Uterus (tissue), 4 donors: Measurements from ENCODE around the gene PLIN4. TPM values are rescaled to one million over a fixed set of nuclear protein-coding genes. Genes with fewer than 3 reads are reported as not detected.
"Not testable (repeated sequence)": the region's sequence is repeated elsewhere in the genome, so short reads cannot be mapped to it uniquely, and the experiment has no call there.

Experiments used
- DNase-seq, 2 donors: peaks; one replicate each; pipeline ENCODE4 v3.0.0-alpha.2; 2019 to 2020
- H3K27ac ChIP-seq, 2 donors: fragments of 200-600 bp; sonication (generic); 1 replicate in 1 of 2; 2 replicates in 1 of 2; pipeline ENCODE4 v1.5.1; 2016 to 2018
- H3K27me3 ChIP-seq, 2 donors: fragments of 200-600 bp; sonication (generic); one replicate each; pipeline ENCODE4 v1.5.1; 2018 to 2019; ENCODE audit warnings: control low read depth in 1 of 2
- H3K36me3 ChIP-seq, 2 donors: fragments of 200-600 bp; sonication (generic); one replicate each; pipeline ENCODE4 v1.5.1; 2019; ENCODE audit warnings: control low read depth in 1 of 2
- H3K4me1 ChIP-seq, 2 donors: fragments of 200-600 bp; sonication (generic); one replicate each; pipeline ENCODE4 v1.5.1; 2018 to 2019; ENCODE audit warnings: control low read depth in 1 of 2
- H3K4me3 ChIP-seq, 2 donors: fragments of 200-600 bp; sonication (generic); 1 replicate in 1 of 2; 2 replicates in 1 of 2; pipeline ENCODE4 v1.5.1; 2018 to 2019; ENCODE audit warnings: mild to moderate bottlenecking in 1 of 2
- H3K9me3 ChIP-seq, 2 donors: fragments of 200-600 bp; sonication (generic); one replicate each; pipeline ENCODE4 v1.5.1; 2019; ENCODE audit warnings: control low read depth in 1 of 2
- POLR2A ChIP-seq, 2 donors: fragments of 450-650 bp; IDR thresholded peaks; one replicate each; pipeline ENCODE4 v1.6.1; 2016; ENCODE audit warnings: antibody characterized with exemption in 2 of 2, mild to moderate bottlenecking in 1 of 2, moderate library complexity in 1 of 2
- intact Hi-C: fragments of 100-400 bp; cut with DNase I; formaldehyde crosslinking; loops from one replicate; pipeline ENCODE4 v1.15.1; 2023; ENCODE audit warnings: low total_unique reads
- total RNA-seq, 4 donors: library from RNA; depleted of rRNA in 3 of 4; stranded (reverse); fragments of >200 nt in 3 of 4; gene quantifications; one replicate each; pipeline versions ENCODE4 v1.1.0 to v1.2.4, GENCODE V29; 2014 to 2023
- TF ChIP-seq, protein P1 (sequence below), 4 experiments: fragments of 200-600 bp in 2 of 4; fragments of 450-650 bp in 2 of 4; sonication (generic) in 2 of 4; IDR thresholded peaks; one replicate each; pipeline ENCODE4 v1.5.1; 2016 to 2019; ENCODE audit warnings: antibody characterized with exemption in 4 of 4, mild to moderate bottlenecking in 2 of 4, moderate library complexity in 1 of 4
- donor health status: DM: yes; HTN: yes; CAD: no.

The PLIN4 gene
- 10 to 100 TPM in 3 of 4 donors, 1 to 10 TPM in 1; 7.9 to 78.3 (median 16.2) TPM for total RNA-seq

DNA sequence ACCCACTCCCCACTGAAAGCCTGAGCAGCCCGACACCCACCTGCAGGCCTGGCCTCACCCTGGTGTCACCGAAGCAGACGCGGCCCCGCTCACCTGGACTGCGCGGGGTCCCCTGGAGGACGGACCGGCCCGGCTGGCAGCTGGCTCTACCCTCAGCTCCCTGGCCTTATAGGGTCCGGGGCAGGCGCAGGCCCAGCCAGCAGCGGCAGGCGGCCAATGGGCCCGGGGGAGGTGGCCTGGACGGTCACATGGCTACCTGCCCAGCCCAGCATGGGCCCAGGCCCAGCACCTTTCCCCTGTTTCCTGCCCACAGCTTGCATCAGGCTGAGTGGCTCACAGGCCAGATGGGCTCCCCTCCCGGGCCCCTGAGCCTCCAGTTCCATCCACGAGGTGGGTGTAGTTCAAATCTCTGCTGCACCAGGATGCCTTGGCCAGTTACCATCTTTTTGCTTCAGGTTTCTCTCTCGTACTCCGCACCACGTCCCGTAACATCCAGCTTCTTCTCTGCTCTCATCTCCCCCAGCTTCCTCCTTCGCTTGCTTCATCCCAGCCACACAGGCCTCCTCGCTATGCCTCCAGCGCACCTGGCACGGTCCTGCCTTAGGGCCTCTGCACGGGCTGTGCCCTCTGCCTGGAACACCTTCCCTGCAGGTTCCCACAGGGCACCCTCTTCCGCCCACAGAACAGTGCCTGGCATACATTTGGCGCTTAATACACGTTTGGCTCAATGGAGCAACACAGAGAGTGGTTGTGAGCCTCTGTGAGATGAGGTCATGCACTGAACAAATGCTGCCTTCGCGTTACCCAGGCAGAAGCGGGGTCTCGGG is at the start of gene PLIN4:
PLIN4 (minus strand) TSS at position 142 of the 827 bp plus-strand sequence. CDS start 214 bp downstream, outside the sequence.
- TF ChIP-seq POLR2A (IDR thresholded peaks at IDR 0.05), result peak; percentile 20 to 80
- TF ChIP-seq, protein P1, sequence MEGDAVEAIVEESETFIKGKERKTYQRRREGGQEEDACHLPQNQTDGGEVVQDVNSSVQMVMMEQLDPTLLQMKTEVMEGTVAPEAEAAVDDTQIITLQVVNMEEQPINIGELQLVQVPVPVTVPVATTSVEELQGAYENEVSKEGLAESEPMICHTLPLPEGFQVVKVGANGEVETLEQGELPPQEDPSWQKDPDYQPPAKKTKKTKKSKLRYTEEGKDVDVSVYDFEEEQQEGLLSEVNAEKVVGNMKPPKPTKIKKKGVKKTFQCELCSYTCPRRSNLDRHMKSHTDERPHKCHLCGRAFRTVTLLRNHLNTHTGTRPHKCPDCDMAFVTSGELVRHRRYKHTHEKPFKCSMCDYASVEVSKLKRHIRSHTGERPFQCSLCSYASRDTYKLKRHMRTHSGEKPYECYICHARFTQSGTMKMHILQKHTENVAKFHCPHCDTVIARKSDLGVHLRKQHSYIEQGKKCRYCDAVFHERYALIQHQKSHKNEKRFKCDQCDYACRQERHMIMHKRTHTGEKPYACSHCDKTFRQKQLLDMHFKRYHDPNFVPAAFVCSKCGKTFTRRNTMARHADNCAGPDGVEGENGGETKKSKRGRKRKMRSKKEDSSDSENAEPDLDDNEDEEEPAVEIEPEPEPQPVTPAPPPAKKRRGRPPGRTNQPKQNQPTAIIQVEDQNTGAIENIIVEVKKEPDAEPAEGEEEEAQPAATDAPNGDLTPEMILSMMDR (IDR thresholded peaks at IDR 0.05), result peak in 1 of 4 experiments; percentile 11
- intact Hi-C loops, result no loop called here
- Histone ChIP-seq H3K4me1 (peaks cover 0 to 14% of the 10 kb centered on the region in 2 donors), H3K9me3 (no peaks in the 10 kb centered on the region), H3K4me3 (peak within 1 kb of the TSS; percentile 37 to 49), H3K27me3 (no peaks in the 10 kb centered on the region), H3K27ac (peak within 1 kb of the TSS; percentile 85 to 92), H3K36me3 (no peaks in the 10 kb centered on the region)
- peak; percentile 89 to 91 for DNase-seq

- TF ChIP-seq POLR2A (IDR thresholded peaks at IDR 0.05), result no peak
- TF ChIP-seq, protein P1 (IDR thresholded peaks at IDR 0.05), result peak in 3 of 4 experiments; percentile 36 to 50 (median 49)
- no peak for DNase-seq
- H3K9me3 ChIP-seq, result no peaks in the 10 kb centered on the region
- intact Hi-C loops, result no loop called here
- H3K36me3 ChIP-seq, result no peaks in the 10 kb centered on the region
- H3K4me3 ChIP-seq, result no peak overlapping the region
- H3K27ac ChIP-seq, result no peak overlapping the region
- H3K4me1 ChIP-seq, result no peaks in the 10 kb centered on the region
- no peaks in the 10 kb centered on the region for H3K27me3 ChIP-seq
Observed at GRCh38 chr19:4567584-4568071, 49.3 kb upstream of the PLIN4 start.

GRCh38 chr19:4566402-4567051 is 48.2 kb upstream of the PLIN4 start:
- Histone ChIP-seq H3K4me3 (no peak overlapping the region), H3K36me3 (no peaks in the 10 kb centered on the region), H3K27ac (no peak overlapping the region), H3K27me3 (no peaks in the 10 kb centered on the region), H3K9me3 (no peaks in the 10 kb centered on the region), H3K4me1 (no peaks in the 10 kb centered on the region)
- intact Hi-C loops, result no loop called here
- no peak for DNase-seq
- TF ChIP-seq, protein P1 (IDR thresholded peaks at IDR 0.05), result no peak
- no peak for TF ChIP-seq POLR2A (IDR thresholded peaks at IDR 0.05)

DNA sequence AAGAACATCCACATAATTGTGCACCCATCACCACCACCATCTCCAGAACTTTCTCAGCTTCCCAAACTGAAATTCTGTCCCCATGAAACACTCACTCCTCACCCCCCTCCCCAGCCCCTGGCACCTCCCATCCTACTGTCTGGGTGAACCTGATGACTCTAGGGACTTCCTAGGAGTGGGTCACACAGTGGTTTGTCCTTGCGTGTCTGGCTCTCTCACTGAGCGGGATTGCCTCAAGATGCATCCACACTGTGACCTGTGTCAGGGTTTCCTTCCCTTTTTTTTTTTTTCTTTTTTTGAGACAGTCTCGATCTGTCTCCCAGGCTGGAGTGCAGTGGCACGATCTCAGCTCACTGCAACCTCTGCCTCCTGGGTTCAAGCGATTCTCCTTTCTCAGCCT is 45.3 kb upstream of the PLIN4 start:
- DNase-seq, H3K9me3 ChIP-seq, H3K4me3 ChIP-seq, H3K4me1 ChIP-seq, H3K27me3 ChIP-seq, H3K36me3 ChIP-seq, H3K27ac ChIP-seq, intact Hi-C loops: not testable (repeated sequence)

DNA sequence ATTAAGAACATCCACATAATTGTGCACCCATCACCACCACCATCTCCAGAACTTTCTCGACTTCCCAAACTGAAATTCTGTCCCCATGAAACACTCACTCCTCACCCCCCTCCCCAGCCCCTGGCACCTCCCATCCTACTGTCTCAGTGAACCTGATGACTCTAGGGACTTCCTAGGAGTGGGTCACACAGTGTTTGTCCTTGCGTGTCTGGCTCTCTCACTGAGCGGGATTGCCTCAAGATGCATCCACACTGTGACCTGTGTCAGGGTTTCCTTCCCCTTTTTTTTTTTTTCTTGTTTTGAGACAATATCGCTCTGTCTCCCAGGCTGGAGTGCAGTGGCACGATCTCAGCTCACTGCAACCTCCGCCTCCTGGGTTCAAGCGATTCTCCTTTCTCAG is 43.8 kb upstream of the PLIN4 start:
- H3K27me3 ChIP-seq, DNase-seq, H3K27ac ChIP-seq, H3K4me1 ChIP-seq, intact Hi-C loops, H3K36me3 ChIP-seq, H3K4me3 ChIP-seq, H3K9me3 ChIP-seq: not testable (repeated sequence)

DNA sequence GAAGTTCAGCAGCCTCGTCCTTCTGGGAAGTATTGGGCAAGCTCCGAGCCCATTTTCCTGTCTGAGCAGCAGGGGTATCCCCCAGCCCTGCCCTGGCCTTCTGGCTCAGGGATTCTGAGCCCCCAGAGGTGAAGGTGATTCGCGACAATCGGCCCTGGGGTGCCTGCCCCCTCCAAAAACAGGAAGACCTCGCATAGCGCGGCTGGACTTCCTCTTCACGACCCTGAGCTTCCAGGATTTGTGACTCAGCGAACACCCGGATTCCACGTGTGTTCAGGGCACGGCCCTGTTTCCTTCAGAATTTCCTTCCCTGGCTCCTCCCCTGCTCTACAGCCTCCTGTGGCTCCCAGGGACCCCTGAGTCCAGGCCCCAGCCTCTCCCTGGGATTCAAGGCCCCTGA is 41.3 kb upstream of the PLIN4 start, which contains the start of gene SEMA6B:
SEMA6B (minus strand) TSS at position 116 of the 400 bp plus-strand sequence. CDS start 1,227 bp downstream, outside the sequence.
- Histone ChIP-seq H3K27me3 (no peaks in the 10 kb centered on the region), H3K36me3 (no peaks in the 10 kb centered on the region), H3K4me3 (peak within 1 kb of the TSS in 1 of 2 donors; percentile 5), H3K27ac (peak within 1 kb of the TSS; percentile 38 to 48), H3K9me3 (no peaks in the 10 kb centered on the region), H3K4me1 (no peaks in the 10 kb centered on the region)
- intact Hi-C loops, result no loop called here
- DNase-seq, result peak in 1 of 2 donors; percentile 59
- TF ChIP-seq, protein P1 (IDR thresholded peaks at IDR 0.05), result no peak
- TF ChIP-seq POLR2A (IDR thresholded peaks at IDR 0.05), result no peak
